HL-60 (cell line): ENCODE measurements around the gene DLD.

Source experiments
- POLR2AphosphoS5 ChIP-seq: IDR thresholded peaks from 2 replicates; pipeline ENCODE4 v1.6.1; 2012; ENCODE audit warnings: low read depth
- TF ChIP-seq, protein P1 (sequence below): IDR thresholded peaks from one replicate; pipeline ENCODE4 v1.5.1; 2011; ENCODE audit warnings: low read length, control low read depth, inconsistent platforms; ENCODE audit not compliant: insufficient read depth

DNA sequence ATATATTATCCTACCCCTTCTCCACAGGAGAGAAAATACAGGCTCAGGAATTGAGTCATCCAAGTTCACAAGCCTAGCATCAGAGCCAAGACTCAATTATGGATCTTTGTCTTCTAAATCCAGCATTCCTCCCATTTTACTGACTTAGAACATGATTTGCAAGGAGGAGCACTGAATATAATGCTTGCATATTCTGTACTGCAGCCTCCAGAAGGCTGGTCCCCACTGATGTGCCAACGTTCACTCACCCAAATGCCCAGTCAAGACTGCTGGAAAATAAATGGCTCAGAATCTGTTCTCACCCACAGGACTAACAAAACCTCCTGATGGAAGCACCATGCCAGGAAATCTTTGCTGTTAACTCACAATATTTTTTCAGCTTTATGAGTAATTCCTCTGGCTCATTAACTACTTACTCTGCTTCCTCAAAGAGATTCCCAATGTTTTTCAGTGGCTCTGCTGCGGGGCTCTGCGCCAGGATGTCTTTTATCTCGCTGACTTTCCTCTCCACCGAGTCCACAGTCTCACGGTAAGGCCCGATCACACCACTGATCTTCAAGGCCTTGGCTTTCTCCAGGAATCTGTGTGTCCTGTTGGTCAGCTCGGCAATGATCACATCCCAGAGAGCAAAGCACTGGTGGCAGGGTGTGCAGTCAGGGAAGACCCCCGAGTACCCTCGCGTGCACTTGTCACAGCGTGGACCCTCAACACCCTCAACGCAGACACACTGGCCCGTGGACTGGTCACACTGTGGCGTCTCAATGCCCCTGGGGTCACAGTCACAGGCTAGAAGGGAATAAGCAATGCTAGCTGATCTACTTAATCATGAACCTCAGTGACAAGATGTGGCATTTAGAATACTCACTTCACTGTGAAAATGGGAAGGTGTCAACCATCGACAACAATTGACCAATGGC is 48.8 kb downstream of the DLD start:
- TF ChIP-seq, protein P1, sequence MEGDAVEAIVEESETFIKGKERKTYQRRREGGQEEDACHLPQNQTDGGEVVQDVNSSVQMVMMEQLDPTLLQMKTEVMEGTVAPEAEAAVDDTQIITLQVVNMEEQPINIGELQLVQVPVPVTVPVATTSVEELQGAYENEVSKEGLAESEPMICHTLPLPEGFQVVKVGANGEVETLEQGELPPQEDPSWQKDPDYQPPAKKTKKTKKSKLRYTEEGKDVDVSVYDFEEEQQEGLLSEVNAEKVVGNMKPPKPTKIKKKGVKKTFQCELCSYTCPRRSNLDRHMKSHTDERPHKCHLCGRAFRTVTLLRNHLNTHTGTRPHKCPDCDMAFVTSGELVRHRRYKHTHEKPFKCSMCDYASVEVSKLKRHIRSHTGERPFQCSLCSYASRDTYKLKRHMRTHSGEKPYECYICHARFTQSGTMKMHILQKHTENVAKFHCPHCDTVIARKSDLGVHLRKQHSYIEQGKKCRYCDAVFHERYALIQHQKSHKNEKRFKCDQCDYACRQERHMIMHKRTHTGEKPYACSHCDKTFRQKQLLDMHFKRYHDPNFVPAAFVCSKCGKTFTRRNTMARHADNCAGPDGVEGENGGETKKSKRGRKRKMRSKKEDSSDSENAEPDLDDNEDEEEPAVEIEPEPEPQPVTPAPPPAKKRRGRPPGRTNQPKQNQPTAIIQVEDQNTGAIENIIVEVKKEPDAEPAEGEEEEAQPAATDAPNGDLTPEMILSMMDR = no peak
- TF ChIP-seq POLR2AphosphoS5 = no peak
